ENCODE measurements around the gene SLC24A3.

The SLC24A3 gene

DNA sequence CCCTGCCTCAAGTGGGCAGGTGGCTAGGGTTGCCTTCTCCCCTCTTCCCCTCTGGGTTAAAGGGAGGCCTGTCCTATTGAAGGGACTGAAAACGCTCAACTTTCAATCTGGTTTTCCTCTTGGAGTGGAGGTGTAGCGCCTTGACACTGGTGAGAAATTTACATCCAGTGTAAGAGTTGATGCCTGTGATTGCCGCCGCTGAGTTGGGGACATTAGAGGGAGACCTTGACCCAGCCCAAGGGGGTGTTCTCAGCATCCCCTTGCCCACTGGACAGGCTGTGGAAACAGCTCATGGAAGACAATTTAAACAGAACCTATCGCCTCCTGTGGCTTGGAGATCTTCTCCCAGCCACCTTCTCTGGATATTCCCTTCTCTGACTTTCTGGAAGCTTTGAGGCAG lies 61.6 kb downstream of the SLC24A3 start:
- no peak for DNase-seq

DNA sequence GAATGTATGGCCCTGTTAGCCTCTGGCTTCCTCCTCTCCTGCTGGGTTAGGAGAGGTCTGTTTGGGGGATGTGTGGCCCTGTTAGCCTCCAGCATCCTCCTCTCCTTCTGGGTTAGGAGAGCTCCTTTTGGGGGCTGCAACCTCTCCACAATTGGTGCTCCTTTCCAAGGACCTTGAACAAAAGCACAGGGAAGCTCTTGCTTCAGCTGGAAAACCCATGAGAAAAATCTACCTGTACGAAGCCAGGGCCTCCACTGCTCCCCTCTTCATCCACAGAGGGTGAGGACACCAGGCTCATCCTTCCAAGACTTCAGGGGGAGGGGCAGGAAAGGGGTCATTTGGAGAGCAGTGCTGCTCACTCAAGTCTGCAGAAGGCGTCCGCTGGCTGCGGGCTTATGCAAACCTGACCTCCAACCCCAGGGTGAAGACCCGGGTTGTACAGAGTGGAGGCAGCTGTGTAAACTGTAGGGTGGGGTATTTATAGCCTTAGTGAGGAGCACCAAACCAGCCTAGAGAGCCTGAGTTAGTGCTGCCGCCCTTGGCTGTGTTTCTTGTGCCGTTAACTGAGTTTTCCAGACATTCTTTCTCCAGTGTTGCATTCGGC lies 62.1 kb downstream of the SLC24A3 start:
- DNase-seq = no peak

DNA sequence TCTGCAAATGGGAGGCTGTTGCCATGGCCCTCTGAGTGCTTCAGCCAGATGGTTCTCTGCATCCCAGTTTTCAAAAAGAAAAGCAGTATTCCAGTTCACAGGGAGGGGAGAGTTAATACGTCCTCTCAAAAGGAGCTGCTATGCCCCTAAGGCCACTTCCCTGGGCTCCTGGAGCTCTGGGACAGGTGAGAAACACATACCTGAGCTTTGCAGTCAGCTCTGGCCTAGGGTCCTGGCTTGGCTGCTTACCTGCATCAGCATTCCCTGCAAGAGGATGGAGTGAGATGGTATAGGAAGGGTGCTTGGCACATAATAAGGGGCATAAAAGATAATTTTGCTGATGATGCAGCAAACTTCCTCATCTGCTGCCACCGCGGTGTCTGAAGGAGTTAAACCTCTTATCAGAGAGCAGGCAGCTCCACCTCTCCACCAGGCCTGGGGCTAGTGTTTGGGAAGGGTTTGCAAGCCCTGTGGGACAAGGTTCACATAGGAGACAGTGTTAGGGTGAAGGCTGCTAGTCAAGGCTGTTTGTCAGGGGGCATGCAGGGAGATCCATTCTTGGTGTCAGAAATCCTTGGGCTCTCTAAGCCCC lies 62.7 kb downstream of the SLC24A3 start:
- no peak for DNase-seq

DNA sequence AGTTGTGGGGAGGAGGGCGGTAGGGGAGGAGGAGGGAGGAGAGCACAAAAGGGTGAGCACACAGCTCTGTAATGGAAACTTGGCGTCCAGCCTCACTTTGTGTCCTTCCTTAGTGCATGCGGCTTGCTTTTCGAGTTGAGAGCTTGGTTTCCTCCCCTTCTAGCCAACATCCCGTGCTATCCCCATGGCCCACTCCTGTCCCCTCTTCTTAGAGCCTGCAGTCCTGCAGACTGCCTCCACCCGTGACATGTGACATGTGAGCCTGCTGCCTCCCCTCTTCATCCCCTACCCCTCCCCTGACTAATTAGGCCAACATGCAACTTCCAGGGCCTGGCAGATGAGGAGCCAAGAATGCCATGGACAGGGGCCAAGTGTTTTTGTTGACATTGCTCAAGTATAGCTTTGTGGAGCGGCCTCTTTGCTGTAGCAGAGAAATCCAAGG lies 63.2 kb downstream of the SLC24A3 start:
- no peak for DNase-seq

DNA sequence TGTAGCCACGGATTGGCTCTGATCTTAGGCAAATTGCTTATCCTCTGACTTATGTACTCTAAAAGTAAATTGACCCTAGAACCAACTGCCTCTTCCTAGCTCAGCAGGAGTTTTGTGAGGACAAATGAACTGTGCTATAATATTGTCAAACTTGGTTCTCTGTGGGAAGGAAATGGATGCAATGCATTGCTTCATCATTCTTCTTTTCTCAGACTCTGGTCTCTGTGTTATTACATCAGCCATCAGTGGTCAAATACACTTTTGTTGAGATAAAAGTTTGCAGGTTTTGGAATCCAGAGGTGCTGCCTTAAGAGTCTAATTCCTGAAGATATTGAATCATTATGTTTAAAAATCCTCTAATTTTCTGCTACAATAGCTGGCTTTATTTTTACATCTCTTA lies 64.9 kb downstream of the SLC24A3 start:
- no peak for DNase-seq

DNA sequence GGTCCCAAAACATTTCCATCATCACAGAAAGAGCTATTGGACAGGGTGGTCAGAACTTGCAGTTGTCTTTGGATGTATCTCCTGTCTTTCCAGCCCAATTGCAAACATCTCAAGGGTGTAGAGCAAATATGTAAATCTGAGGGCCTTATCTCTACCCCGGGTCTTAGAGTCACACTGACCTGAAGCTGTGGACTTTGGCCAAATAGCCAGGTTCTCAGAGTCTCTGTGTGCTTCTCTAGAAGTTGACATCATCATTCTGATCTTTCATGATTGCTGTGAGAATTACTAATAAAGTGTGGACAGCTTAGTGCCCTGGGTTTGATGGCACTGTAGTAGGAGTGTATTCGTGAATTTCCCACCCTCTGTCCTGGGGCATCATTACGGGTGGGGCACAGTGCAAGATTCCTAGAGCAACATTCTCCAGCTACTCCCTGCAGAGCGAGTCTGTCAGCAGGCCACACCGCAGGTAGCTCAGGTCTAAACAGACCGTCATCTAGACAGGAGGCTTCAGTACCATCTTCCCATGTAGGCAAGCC lies 71.1 kb downstream of the SLC24A3 start:
- DNase-seq = no peak

DNA sequence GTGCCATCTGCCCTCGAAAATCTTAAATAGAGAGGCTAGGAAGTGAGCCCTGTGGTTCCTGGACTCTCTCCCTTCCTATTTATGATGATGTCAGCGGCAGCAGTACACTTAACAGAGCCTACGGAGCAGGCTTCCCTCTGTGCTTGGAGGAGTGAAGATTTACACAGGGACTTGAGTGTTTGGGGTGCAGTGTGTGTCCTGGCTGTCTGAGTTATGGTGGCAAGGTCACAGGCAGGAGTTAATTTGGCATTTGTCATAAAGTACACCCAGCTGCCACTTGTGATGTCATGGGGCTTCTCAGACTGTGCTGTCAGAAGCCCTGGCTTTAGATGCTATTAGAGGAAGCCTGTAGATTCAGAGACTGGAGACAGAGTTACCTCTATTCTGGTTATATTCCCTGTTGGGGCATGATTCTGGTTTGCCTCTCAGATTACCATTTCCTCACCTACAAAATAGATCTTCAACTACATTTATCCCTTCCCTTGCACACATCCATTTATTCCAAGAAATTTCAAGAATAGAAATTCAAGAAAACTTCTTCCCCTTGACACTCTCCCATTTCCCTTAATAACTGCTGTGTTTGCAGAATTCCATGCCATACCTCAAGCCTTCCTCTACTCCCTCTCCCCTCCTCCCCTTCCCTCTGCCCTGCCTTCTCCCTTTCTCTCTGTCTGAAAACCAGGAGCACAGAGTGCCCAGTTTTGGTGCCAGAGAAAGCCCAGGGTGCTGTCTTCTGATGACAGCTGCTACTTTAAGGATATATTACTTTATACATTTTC lies 72.1 kb downstream of the SLC24A3 start:
- DNase-seq = no peak

DNA sequence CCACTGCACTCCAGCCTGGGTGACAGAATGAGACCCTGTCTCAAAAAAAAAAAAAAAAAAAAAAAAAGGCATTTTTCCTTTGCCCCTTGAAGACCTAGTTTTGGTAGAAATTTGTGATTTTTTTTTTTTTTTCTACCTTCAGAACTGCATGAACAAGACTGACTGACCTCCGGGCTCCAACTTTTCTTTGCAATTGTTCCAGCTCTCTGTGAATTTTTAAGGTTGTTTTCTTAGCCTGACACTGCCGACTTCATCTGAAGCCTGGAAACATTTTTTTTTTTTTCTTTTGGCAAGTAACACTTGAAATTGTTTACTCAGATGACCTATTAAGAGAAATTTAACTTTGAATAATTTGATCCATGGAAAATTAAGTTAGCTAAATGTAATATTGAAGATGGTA lies 73.0 kb downstream of the SLC24A3 start:
- no peak for DNase-seq

DNA sequence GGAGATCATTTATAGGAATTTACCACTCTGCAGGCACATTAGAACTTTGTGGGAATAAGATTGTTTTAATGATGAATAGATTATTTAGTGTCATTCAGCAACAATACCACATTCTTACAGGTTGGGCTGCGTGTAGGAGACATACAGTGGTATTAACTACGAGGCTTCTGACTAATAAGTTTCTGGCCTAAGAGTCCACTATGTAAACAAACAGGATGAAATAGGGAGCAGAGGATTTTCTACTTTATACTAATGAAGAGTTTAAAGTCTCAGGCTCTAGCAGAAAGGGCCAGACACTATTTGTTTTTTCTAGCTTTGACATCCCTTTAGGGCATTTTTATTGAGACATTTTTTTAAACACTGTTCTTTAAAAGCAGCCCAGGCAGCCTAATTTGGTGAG lies 75.6 kb downstream of the SLC24A3 start:
- DNase-seq = no peak

DNA sequence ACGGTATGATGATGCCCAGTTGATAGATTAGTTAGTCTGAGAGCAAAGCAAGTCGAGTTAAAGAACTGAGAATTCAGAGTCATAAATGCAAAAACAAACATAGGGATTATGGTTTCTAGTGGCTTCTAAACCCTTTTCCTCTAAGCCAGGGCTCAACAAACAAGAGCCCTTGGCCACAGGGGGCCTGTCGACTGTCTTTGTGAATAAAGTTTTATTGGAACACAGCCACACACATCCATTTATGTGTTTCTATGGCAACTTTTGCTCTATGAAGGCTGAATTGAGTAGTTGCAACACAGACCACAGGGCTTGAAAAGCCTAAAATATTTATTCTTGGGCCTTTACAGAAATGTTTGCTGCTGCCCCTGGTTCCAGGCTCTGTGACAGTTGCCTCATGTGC lies 76.2 kb downstream of the SLC24A3 start:
- no peak for DNase-seq

DNA sequence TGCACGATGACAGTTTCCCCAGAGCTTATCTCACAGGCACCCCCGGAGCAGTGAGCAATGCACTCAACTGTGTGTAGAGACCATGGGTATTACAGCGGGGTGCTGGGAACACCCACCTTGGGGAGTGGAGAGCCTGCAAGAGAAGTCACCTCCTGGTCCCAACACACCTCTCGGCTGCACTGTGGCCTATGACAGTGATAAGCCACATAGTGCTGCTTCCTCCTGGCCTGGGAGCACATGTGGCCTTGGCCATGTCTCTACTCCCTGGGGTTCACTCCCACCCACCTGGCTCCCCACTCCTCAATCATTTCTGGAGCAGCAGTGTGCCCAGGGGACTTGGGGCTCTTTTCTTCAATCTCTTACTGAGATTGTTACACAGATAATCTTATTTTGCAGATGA lies 77.0 kb downstream of the SLC24A3 start:
- DNase-seq = no peak

DNA sequence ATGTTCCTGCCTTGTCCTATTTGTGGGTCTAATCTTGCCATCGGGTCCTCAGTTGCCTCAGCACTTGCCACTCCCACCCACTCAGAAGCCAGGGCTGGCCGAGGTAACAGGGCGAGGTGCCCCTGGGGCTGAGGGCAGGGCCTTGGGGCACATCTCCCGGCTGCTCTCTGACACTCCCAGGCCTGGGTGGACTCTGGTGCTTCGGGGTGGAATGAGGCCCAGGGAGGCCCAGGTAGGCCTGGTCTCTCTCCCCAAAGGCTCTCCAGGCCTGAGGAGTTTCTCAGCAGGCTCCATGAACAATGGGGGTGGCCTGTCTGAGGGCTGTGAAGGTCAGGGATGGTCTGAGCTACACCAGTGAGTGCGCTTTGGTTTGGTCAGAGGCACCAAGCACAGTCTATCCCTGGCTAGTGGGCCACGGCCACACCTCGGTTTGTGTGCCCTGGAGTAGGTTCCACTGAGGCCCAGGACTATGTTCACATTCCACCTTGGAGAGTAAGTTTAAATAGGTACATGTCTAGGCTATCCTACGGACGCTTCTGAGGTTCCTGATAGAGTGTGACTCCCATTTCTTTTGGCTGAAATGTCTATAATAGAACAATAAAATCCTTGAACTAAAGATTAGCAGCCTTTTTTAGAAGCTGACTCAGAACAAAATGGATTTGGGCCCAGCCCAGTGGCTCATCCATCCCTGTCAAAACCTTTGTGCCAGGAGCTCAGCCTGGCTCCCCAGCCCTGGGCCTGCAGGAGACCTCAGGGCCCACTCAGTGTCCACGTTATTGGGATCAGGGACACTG lies 78.8 kb downstream of the SLC24A3 start:
- DNase-seq = no peak

DNA sequence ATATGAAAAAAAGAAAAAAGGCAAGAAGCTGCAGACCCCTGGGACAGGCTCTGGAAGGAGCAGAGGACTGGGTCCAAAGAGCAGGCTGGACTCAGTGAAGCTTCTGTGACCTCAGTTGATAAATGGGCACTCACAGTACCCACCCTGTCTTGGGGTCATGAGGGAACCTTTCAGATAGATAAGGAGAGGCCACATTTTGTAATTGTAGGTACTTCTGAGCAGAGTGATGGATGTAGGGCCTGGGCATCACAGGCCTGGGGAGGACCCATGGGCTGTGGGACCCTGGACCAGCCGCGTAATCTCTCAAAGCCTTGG lies 79.3 kb downstream of the SLC24A3 start:
- no peak for DNase-seq

DNA sequence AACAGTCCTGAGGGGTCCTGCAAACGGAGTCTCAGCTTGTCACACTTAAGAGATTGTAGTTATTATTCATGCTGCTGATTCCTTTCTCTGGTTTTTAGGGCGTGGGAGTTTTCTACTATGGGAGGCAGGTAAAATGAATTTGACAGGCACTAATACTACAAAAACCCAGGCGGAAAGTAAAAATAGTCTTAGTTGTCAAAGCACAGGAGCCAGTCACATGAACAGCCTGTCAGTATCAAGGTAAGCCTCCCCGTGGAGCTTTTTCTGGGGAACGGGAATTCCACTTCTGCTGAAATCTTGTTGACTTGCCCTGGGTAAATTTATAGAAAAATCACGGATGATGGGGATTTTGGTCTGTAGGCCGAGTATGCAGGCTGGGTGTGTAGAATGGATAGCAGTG lies 79.8 kb downstream of the SLC24A3 start:
- DNase-seq = no peak

DNA sequence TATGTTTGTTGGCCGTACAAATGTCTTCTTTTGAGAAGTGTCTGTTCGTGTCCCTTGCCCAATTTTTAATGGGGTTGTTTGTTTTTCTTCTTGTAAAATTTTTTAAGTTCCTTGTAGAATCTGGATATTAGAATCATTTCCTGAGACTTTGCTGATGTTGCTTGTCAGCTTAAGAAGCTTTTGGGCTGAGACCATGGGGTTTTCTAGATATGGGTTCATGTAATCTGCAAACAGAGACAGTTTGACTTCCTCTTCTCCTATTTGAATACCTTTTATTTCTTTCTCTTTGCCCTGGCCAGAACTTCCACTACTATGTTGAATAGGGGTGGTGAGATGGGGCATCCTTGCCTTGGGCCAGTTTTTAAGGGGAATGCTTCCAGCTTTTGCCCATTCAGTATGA lies 82.6 kb downstream of the SLC24A3 start:
- DNase-seq = no peak

DNA sequence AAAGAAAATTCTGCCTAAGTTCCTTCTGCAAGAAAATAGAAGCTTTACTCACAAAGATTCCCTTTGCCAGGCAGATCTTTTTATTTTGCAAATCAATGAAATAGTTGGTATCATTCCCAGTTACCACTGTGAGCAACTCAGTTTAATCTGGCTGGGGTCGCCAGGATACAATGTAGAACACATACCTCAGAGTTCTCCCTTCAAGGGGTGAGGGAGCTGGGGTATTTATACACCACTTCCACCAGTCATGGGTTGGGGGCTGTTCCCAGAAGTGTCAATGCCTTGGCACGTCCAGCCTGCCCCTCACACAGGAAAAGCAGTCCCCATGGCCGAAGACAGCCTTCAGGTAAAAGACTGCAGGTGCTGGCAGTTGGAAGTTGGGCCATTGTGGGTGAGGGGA lies 86.2 kb downstream of the SLC24A3 start:
- no peak for DNase-seq

DNA sequence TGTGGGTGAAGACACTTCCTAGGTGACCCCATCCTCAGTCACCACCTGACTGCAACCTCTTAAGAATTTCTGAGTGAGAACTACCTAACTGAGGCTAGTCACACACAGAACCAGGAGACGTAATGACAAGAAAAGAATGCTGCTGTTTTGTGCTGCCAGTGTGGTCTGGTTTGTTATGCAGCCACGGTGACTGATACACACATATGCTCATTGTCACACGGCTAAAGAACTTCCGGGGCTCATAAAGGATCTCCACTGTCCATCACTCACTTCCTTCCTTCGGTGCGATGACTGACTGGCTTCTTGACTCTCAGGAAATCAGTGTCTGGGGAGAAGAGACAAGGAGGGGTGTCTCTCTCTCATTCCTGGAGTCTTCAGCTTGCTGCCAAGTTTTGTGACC lies 88.0 kb downstream of the SLC24A3 start:
- no peak for DNase-seq

DNA sequence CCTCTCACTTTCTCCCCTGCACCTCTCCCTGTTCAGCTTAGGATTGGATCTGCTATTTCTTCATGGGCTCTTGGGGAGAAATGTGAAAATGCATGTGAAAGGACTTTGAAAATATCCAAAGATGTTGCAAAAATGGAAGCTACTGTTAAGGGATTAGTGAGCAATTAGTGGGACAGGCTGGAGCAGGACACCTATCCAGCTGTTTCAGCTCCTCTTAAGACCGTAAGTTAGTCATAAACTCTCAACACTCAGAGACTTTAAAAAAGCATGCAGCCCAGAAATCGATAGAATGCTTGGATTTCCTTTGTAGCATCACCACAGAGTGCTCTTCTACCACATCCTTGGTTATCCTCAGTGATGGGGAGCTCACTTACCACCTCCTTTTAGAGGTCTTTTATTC lies 88.7 kb downstream of the SLC24A3 start:
- DNase-seq = no peak

DNA sequence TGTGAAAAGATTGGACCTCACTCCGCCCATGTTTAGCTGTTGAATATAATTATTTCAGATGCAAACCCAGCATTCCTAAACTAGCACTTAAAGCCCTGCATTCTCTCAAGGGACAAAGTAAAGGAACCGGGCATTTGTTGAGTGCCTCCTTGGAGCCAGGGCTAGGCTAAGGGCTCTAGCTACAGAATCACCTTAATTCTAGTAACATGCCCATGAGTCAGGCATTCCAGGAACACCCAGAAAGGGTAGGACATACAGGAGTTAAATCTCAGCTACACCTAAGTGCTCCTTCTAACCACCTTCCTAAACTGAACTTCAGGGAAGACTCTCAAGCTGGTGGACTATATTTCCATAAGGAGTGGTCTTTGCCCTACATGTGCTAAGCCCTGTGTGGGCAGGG lies 89.4 kb downstream of the SLC24A3 start:
- DNase-seq = no peak

DNA sequence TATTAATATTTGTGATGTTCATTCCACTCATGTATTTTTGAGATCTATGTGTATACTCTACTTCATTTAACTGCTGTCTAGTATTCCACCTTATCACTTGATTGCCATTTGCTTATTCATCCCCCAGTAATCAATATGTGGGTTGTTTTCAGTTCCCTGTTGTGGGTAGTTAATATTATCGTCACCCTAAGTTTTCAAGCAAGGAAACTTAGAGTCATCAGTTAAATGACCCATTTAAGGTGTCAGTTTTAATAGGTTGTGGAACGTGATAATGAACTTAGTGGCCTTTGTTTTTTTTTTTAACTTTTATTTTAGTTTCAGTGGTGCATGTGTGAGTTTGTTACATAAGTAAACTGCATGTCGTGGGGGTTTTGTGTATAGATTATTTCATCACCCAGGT lies 90.3 kb downstream of the SLC24A3 start:
- DNase-seq = no peak

DNA sequence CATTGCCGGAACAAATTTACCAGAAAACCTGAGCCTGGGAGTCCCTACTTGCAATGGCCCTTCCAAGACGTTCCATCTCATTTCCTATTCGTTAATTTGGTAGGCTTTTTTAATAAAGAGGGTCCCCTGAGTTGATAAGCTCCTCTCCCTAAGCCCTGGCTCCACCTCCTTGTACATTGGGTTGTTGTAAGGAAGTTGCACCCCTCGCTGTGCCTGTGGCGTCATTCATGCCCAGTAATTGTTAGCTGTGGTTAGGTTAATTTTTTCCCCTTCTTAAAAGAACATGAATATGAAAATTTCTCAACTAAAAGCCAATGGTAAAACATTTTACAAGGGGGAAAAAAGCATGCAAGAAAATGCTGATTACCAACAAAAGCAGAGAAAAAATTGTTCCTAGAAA lies 91.9 kb downstream of the SLC24A3 start:
- DNase-seq = no peak

DNA sequence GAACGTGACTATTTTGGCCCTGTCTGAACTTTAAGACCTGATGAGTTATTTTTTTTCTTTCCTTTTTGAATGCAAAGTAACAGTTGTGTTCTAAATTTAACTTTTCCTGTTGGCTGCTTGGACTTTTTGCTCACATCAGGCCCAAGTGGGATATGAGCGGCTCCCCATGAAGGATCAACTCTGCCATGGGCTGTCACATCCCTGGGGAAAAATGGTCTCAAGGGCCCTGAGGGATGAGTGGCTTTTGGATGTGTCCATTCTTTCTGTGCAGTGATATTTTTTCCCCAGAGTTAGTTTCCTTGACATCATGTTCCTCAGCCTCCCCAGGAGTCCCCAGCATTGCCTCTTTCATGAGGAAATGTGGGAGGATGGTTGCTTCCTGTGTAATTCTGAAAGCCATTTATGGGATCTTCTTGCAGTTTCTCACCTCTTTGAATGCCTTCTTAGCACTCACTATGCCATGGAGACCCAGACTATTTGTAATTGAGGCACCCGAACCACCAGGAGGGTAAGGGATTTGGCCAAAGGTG lies 92.5 kb downstream of the SLC24A3 start:
- DNase-seq = no peak

DNA sequence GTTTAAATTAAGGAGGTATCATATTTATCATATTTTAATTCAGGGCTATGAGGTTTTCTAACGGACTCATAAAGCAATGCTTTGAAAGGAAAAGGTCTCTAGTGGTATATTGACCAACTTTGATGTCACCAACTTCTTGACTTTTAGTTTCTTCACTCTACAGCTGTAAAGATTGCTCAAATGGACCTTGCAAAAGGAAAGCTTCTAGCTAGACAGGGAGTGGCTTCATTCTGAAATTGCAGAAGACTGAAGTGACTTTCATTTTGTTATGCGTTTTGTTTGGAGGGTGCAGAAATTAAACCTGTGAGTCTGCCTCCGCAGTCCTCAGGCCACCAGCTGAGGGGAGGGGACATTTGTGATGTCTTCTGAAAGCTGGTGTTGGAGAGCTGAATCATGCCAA lies 95.7 kb downstream of the SLC24A3 start:
- DNase-seq = no peak
